Spleen (tissue), 7 donors: Measurements from ENCODE around the gene SORBS1.

Experiments
- CTCF ChIP-seq, 11 experiments: fragments of 200-600 bp in 7 of 11; fragments of 450-650 bp in 4 of 11; sonication (generic) in 4 of 11; IDR thresholded peaks in 8 of 11; conservative IDR thresholded peaks in 3 of 11; 1 replicate in 7 of 11; 2 replicates in 4 of 11; pipeline versions ENCODE4 v1.4.0 to v1.8.0; 2016 to 2021; ENCODE audit warnings: antibody characterized with exemption in 11 of 11, inconsistent platforms in 4 of 11, mild to moderate bottlenecking in 1 of 11
- POLR2A ChIP-seq, 3 donors: fragments of 450-650 bp; IDR thresholded peaks; one replicate each; pipeline ENCODE4 v1.5.1; 2017; ENCODE audit warnings: antibody characterized with exemption in 3 of 3, mild to moderate bottlenecking in 1 of 3
- donor health status: DM: no; HTN: no; CAD: no; lungs with moderate emphysema.
- donor health status: DM: no; HTN: no; CAD: no.
- donor health status: DM: no; HTN: no; CAD: no.

GRCh38 chr10:95321554-95322301 lies 239.4 kb downstream of the SORBS1 start:
- TF ChIP-seq POLR2A (IDR thresholded peaks at IDR 0.05) (no peak), CTCF (IDR thresholded peaks at IDR 0.05 in 8 of 11, conservative IDR thresholded peaks at IDR 0.05 in 3 of 11) (no peak)
